Raji (cell line): ENCODE data around the gene SESN1.

ENCODE experiments used
- POLR2A ChIP-seq: IDR thresholded peaks from 2 replicates; pipeline ENCODE4 v1.6.1; 2011; ENCODE audit warnings: low read depth, low read length, control low read depth; ENCODE audit not compliant: insufficient read depth

SESN1 gene

DNA sequence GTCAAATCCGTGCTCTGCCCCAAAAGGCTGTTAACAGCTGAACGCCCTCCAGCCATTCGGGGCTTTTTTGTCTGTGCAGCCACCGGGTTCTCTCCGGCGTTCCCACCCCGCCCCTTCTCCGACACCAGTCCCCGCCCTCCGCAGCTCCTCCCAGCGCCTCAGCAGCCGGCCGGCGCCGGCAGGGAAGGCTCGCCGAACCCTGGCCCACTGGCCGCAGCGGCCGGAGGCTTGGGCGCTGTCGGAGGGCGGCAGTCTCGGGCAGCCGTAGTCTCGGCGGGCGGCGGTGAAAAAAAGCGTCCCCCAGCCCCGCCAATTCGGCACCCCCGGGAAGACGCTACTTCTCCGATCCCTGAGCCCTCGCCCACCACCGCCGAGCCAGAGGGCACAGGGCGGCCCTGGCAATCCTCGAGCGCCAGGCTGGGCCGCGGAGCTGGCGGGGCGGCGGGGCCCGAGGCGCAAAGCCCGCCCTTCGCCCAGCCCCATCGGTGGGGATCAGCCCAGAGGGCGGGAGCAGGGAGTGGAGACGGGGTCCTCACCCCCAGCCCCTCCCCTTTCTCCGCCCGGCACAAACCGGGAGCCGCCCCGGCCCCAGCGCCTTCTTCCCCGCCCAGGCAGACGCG, at the start of gene SESN1:
Gene SESN1 (minus strand): TSS at position 431 of the 620 bp plus-strand sequence. CDS start 773 bp downstream, outside the sequence.
- peak; percentile 67 for TF ChIP-seq POLR2A

DNA sequence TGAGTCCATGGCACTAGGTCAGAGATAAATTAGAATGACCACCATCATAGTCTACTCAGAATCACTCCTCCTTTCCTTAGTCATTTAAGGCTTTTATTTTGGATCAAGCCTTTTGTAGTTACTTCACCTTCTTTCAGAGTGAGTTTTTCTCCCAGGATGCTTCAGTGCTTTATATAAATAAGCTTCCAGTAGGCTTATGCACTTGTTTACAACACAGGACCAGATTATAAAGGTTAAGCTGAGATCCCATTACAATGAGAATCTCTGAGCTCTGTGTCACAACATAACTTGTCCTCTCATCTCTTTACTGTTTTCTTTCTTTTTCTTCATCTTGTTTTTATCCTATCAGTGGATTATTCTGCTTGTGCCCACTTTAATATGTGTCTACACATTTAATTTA, 48.5 kb upstream of the SESN1 start:
- no peak for TF ChIP-seq POLR2A

DNA sequence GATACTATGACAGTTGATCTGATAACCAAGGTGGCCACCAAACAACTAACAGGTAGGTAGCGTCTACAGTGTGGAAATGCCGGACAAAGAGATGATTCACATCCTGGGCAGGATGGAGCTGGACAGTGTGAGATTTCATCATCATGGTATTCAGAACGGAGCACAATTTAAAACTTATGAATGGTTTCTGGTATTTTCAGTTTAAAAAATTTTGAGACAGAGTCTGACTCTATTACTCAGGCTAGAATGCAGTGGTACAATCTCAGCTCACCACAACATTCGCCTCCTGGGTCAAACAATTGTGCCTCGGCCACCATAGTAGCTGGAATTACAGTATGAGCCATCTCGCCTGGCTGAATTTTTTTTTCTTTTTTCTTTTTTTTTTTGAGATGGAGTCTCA, 44.5 kb upstream of the SESN1 start:
- no peak for TF ChIP-seq POLR2A

DNA sequence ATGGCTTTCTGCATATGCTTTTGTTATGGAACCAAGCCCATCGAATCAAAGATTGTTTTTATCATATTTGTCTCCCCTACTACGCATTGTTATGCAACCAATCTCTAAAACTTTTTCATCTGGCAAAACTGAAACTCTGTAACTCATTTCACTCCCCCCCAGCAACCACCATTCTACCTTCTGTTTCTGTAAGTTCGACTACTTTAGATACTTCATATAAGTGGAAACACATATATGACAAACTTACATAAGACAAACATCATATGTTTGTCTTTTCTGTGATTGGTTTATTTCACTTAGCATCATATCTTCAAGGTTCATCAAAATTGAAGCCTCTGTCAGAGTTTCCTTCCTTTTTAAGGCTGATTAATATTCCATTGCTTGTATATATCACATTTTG, 35.4 kb upstream of the SESN1 start:
- TF ChIP-seq POLR2A = no peak

DNA sequence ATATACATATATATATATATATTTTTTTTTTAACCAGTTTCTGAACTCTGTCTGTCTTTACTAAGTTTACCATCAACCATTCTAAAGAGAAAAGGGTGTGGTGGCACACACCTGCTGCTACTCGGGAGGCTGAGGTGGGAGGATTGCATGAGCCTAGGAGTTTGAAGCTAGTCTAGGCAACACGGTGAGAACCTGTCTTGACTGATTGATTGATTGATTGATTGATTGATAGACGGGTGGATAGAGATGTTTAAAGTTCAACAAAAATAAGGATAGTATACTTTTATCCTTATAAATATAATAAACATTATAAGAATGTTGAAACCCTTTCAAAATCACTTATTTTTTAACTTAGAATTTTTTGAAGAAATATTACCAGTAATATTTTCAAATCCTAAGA, 30.9 kb upstream of the SESN1 start:
- TF ChIP-seq POLR2A = no peak

DNA sequence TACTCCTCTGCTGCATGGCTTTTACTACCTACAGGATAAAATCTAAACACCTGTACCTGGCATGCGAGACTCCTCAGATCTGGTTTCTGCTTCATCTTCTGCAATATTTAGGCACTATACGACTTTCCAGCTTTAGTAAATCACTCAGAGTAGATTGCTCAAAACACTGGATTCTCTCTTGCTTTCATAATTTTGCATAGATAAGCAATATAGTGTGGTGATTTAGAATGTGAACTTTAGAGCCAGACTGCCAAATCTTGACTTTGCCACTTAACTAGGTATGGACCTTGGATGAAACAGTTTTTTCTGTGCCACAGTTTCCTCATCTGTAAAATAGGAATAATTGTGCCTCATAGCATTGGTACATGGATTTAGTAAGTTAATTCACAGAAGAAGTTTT, 29.6 kb upstream of the SESN1 start:
- TF ChIP-seq POLR2A = no peak

DNA sequence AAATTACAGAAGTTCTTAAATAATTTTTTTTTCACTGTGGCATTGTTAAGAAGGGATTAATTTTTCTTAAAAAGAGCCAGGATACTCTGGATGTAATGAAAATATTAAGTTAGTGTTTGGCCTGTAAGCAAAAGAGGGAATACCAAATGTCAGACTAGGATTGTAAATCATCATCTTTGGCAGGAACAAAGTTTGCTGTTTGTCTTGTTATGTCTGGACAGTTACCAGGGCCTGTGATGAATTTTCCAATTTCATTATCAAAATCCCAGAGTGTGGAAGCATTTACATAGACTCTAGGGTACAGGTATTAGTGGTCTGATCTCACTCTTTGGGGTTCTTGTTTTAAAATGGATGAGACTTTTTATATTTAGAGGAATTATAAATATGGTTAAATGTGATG, 26.8 kb upstream of the SESN1 start:
- no peak for TF ChIP-seq POLR2A

DNA sequence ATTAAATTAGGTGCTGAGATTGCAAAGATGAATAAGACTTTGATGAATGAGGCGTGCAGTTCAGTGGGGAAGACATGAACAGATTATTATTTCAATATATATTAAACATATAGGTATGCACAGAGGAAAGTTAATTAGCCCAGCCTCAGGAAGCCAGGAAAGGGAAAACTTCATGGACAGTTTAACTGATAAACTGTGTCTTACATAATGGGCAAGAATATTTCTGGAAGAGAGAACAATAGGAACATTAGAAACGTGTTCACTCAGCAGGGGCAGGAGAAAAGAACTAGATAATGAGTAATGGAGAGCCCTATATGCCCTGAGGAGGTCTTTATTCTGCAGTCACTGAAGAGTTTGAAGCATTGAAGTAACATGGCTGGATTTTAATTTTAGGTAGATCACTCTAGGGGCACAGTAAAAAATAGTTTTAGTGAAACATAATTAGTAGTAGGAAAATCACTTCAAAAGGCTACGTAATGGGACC, 24.3 kb upstream of the SESN1 start:
- TF ChIP-seq POLR2A = no peak

DNA sequence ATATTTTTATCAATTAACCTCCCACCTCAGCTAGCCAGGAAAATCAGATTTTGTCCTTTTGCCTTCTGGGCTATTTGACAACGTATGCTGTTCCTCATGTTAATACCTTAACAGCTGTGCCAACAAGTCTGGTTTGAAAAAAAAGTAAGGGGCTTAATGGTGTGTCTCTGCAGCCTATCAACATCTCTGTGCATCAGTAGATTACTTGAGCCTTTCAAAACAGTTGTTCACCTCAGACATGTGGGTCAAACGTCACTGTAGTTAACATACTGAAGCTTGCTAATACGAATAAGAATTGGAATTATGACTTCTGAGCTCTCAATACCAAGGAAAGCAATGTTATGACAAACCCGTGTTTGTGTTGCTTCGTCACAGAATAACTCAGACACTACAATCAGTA, 23.7 kb upstream of the SESN1 start:
- TF ChIP-seq POLR2A = no peak

DNA sequence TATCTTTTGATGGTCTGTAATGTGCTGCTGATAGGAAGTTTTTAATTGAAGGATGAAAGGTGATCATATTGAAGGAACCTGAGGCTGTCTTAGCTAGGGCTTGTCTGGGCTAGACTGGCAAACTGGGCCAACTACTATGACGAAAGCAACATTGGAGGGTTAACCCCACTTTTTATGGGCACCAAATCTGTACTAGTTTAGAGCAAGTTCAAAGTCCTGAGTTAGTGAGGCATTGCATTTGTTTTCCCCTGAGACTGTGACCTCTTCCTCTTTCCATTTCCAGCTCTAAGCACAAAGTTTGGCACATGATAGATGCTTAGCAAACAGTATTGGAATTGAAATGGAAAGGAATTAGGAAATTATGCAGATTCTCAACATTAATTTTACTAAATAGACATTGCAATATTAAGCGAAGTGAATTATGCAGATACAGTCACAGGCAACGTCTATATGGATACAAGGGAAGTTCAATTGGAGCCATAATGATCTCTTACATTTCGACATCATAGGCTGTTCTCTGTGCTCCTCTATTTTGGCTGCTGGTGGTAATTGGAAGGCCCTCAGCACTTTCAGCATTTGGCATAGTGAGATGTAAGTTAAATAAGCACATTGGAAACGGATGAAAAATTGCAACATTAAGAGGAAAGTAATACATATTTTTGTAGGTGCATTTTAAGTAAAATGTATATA, 22.8 kb upstream of the SESN1 start:
- no peak for TF ChIP-seq POLR2A

DNA sequence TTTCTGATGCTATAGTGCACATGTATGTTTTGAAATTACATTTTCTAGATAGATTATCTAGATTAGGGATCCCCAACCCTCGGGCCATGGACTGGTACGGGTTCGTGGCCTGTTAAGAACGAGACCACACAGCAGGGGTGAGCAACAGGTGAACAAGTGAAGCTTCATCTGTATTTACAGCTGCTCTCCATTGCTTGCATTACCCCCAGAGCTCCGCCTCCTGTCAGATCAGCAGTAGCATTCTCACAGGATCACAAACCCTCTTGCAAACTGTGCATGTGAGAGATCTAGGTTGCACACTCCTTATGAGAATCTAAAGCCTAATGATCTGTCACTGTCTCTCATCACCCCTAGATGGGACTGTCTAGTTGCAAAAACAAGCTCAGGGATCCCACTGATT, 11.0 kb upstream of the SESN1 start:
- no peak for TF ChIP-seq POLR2A

DNA sequence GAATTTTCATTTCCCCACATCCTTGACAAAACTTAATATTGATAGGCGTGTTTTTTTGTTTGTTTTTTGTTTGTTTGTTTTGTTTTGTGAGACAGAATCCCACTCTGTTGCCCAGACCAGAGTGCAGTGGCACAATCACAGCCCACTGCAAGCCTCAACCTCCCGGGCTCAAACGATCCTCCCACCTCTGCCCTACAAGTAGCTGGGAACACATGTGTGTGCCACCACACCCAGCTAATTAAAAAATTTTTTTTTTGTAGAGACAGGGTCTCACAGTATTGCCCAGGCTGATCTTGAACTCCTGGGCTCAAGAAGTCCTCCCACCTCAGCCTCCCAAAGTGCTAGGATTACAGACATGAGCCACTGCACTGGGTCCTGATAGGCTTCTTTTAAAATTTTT, 9.9 kb upstream of the SESN1 start:
- no peak for TF ChIP-seq POLR2A

DNA sequence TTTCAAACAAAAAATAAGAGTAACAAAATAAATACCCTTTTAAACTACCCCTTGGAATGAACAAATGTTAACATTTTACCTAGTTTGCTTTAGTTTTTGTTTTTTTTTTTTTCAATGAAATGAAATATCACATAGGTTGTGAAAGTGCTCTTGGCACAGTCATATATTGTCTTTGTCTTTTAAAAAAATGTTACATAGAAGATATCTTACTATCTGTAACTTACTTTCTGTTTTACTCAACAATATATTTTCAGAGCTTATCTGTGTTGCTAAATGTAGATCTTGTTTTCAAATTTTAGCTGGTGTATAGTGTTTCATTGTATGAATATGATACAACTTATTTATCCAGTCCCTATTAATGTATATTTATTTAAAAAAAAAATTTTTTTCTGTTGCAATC, 9.3 kb upstream of the SESN1 start:
- TF ChIP-seq POLR2A = no peak

DNA sequence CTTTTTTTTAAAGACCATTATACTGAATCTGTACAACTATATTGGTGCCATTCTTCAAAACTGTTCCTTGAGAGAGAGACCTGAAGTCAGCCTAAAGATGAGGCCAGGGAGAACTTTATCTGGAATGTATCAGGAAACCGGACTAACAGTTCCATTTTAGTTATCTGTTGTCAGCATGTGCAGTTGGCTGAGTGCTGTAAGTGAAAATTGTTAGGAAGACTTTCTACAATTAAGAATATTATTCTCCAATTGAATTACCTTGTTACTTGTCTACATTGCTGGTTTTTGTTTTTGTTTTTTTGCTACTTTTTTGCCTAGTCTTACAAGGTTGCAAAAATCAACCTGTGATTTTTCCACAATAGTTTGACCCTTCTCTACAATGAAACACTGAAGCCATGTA, 8.1 kb upstream of the SESN1 start:
- TF ChIP-seq POLR2A = no peak

DNA sequence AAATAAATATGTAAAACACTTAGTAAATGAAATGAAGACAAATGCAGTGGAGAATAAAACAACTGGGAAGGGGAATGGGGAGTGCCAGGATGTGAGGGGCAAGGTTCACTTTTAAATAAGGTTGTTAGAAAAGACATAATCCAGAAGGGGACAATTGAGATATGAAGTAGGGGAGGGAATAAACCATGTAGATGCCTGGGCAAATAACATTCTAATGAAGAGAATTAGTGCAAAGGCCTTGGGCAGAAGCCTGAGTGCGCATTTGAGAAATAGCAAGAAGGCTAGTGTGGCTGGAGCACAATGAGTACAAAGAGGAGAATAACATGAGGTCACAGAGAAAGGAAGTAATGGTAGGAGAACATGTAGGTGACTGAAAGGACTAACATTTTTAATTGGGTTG, 3.0 kb upstream of the SESN1 start:
- no peak for TF ChIP-seq POLR2A

DNA sequence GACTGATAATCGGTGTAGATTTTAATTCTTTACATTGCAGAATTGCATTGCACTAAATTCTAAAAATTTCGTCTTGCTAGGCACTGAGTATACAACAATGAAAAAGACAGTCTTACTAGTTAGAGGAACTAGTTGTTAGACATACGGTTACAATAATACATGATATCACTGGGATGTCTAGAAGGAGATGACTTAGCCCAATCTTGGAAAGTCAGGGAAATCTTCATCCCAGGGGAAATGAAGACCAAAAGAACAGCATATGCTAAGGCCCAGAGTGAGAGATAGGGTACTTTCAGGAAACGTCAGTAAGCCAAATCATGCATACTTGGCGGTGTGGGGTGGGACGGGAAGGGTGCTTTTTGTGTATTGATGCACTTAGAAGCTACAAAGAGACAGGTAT, 1.6 kb upstream of the SESN1 start:
- no peak for TF ChIP-seq POLR2A

DNA sequence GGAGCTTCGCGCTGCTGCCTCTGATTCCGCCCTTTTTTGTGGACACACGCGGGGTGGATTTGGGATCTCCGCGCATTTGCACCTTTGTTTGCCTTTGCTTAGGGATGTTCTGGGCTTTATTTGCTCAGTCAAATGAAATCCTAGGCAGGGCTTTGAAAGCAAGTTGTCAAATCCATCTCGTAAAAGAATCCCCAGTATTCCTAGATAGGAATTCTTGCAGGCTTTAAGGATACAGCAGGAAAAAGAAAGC, 1.1 kb upstream of the SESN1 start:
- no peak for TF ChIP-seq POLR2A
